Esophagus muscularis mucosa (tissue), 3 donors: ENCODE results near the gene PRRX2.

ENCODE experiments used
- CTCF ChIP-seq, 3 experiments: fragments of 200-600 bp in 2 of 3; fragments of 450-650 bp in 1 of 3; sonication (generic) in 2 of 3; IDR thresholded peaks; one replicate each; pipeline ENCODE4 v1.5.1; 2017 to 2019; ENCODE audit warnings: antibody characterized with exemption in 3 of 3, mild to moderate bottlenecking in 2 of 3, moderate library complexity in 1 of 3
- POLR2A ChIP-seq: fragments of 450-650 bp; IDR thresholded peaks from one replicate; pipeline ENCODE4 v1.6.1; 2017; ENCODE audit warnings: antibody characterized with exemption, moderate library complexity, mild to moderate bottlenecking, low read depth

- no peak for TF ChIP-seq POLR2A
- no peak for TF ChIP-seq CTCF (IDR thresholded peaks at IDR 0.05)
These were observed 10.8 kb upstream of the PRRX2 start for GRCh38 chr9:129654554-129655040.
